Stimulated activated CD8-positive, alpha-beta memory T cell treated with anti-CD3 and anti-CD28 coated beads, Interleukin-15, amount 100 ng/mL, for 4 hours (primary cell): ENCODE results near the gene SNCB.

ENCODE experiments used
- DNase-seq, 2 donors: peaks; one replicate each; pipeline ENCODE4 v3.0.0-alpha.2; 2020; ENCODE audit warnings: low read depth in 2 of 2

SNCB gene

DNA sequence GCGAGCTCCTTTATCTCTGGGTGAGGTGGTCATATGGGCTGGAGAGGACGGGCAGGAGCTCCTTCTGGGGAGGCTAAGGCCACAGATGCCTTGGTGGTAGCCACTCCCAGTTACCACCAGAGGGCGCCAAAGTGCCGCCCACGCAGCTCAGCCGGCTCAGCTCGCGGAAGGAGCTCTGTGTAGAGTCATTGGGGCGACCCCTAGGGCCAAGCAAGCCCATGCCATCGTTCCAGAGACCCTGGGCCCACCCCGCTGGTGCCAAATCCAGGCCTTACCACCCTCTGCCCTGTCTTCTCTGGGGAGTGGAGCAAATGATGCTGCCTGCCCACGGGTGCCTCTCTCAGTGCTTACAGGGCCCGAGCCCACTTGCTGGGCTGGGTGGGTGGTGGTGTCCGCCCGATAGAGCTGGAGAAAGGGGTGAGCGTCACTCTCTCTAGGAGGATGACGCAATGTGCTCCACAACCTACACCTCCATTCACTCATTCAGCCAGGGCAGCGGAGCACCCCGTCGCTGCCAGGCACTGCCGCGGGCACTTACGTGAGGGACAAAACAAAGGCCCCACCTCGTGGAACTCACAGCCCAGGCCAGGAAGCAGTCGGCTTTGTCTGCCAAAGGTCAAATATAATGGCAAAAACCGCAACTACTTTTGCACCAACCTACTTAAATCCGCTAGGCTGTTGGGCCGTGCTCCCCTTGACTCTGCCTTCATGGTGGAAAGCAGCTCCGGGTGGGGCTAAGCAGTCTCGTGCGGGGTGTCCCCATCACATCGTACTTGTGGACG lies 30.7 kb upstream of the SNCB start:
- DNase-seq, result peak; percentile 51 to 54

DNA sequence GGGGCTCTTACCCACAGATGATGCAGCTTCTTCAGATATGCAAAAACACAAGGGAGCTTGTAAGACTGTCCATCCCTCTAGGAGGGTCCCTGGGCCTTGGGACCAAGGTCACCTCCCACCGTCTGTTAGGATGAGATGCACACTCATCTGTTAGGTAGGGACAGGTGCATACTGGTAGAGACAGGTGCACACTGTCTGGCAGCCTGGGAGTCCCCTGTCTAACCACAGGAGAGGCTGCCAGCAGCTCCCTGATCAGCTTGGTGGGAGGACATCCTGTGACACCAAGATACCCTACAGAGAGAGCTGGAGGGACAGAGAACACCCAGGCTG lies 30.2 kb upstream of the SNCB start:
- DNase-seq, result no peak

DNA sequence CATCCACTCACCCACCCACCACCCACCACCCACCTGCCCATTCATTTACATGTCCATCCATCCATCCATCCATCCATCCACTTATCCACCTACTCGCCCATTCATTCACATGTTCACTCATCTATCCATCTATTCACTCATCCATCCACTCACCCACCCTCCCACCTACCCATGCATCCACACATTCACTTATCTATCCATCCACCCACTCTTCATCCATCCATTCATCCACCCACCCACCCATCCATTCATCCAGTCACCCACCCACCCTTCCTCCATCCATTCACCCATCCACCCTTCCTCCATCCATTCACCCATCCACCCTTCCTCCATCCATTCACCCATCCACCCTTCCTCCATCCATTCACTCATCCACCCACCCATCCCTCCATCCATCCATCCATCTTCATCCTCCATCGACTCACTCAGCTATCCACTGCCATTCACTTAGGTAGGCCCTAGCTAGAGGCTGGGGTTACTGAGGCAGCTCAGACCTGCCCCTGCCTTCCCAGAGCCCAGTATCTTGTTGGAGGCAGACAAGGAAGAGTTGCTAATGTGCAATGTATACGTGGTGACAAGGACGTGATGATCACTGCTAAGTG lies 29.6 kb upstream of the SNCB start:
- no peak for DNase-seq

DNA sequence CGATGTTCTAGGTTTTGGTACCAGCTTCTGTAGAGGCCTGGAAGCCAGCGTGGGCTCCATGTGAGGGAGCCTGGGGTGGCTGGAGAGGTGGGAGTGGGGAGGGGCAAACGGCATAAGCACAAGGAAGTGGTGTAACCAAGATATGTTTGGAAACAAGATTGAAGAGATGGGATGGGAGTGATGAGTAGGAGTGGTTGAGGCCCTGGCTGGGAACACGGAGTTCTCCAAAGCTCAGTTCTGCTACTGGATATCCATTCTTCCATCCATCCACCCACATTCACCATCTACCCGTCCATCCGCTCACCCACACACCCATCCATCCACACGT lies 29.1 kb upstream of the SNCB start:
- no peak for DNase-seq

DNA sequence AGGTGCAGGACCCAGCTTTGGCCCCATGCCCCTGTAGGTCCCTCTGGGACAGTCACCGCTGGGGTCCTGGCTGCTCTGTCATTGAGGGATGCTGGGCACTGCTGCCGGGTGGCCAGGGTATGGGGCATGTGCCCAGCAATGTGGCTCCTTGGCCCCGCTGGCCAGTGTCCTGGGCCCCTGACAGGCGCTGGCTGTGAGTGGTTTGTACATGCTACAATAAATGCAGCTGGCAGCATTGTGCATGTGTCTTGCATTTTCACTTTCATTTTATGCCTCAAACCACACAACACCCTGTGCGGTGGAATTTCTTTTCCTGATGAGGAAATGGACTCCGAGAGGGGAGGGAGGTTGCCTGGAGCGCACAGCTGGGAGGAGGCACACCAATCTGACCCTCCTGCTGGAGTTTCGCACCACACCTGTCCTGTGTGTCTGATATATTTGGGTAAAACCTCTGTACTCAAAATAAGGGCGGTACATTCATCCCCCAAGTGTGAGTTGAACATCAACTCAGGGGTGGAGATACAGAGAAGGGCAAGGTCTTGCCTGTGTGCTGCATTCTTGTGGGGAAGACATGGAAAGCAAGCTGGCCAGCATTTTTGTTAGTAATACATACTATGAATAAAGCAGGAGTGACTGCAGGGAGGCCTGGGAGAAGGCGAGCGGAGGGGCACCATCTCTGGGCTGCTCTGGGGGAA lies 28.6 kb upstream of the SNCB start:
- no peak for DNase-seq

DNA sequence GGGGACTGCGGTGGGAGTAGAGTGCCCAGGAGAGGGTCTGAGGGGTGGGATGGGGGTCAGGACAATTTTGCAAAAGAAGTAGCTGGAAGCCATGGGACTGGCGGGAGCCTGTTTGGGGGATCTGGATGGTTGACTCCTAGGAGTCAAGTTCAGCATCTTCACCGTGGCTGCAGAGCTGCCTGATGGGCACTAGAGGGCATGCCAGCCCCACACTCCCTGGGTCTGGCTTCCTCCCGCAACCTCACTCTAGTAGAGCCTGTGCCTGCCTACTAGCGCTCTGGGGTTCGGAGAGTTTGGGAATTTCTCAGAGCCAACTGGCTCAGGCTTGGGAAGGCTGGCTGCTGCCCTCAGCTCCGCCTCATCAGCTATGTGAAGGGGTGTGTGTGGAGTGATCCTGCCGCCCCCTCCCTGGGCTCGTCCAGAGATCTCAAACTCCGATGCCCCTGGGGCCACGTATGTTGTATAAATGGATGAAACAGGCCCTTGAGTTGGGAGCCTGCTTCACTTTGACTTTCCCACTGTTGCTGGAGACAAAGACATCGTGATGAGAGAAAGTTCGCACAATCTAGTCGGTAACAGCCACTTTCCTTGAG lies 27.8 kb upstream of the SNCB start:
- peak in 1 of 2 donors; percentile 27 for DNase-seq

DNA sequence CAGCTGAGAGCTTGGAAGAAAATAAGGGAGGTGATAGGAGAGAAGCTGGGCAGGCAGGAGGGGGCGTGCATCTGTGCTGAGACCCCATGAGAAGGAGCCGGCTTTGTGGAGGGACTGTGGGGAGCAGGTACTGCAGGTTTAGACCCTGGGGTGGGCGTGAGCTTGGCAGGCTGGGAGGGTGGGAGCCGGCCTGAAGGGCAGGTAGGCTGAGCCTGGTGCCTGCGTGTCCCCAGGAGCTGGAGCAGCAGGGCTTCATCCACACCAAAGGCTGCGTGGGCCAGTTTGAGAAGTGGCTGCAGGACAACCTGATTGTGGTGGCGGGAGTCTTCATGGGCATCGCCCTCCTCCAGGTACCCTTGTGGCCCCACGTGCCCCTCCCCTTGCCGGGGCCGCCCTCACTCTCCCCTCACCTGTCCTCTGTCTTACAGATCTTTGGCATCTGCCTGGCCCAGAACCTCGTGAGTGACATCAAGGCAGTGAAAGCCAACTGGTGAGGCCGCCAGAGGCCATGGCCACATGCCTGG lies 26.2 kb upstream of the SNCB start:
- no peak for DNase-seq

DNA sequence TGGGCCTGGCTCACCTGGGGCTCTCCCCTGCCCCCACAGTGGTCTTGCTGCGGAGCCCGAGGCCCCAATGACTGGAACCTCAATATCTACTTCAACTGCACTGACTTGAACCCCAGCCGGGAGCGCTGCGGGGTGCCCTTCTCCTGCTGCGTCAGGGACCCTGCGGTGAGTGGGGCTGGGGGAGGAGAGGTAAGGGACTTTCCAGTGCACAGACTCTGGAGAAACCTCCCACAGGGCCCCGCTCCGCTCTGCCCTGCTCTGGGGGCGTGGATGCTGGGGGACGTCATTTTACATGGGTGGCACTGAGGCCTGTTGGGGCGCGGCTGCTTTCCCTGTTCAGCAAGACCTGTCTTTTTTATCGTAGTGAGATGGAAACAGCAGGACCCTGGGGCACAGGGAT lies 24.5 kb upstream of the SNCB start:
- peak in 1 of 2 donors; percentile 19 for DNase-seq

DNA sequence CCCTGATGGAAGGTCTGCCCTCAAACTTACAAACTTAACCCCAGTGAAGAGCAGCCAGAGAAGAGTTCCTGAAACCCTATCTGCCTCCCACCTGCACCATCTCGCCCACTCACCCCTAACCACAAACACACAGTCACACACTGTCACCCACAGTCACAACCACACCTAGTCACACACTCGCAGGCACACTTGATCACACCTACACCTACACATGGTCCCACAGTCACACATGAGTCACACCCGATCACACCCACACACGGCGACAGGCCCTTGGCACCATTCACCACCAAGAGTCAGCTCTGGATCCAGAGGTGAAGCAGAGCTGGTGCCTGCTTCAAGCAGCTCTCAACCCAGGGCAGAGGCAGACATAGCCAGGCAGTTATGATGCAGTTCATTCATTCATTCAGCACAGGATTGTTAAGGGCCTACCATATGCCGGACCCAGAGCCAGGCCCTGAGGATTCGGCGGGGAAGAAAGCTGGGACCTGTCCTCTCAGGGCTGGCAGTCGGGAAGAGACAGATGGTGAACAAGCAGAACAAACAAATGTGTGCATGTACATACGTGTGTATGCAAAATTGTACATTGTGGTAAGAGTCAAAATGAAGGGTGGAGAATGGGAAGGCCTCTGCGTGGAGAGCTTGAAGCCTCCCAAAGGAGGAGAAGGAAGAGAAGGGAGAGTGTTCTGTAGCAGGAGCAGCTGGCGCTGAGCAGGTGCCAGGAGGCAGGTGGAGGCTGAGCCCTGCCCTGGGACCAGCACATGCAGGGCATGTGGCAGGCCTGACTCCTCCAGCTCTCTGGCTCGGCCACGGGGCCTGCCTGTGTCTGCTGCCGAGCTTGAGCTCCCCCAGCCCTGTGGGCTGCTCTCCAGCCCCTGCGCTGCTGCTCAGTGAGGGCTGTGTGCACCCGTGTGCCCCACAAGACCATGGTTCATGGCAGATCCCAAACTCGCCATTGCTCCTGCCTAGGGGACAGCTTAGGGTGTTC lies 23.4 kb upstream of the SNCB start:
- DNase-seq, result peak; percentile 79 to 90

DNA sequence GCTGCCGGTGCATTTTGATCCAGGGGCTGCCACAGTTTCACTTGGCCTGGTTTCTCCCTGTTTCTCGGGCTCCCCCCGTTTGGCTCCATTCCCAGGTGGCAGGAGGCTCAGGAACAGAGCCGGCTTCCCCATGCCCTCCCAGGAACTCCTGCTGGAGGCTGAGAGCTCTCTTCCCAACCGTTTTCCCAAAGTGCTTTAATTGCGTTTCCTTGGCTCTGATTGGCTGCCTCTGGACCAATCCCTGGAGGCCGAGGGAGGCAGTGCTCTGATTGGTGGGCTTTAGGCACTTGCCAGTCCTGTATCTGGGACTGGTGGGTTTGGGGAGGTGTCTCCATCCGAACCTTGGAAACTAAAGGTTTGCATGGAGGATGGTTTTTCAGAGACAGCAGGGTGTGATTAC lies 21.8 kb upstream of the SNCB start:
- DNase-seq, result no peak

DNA sequence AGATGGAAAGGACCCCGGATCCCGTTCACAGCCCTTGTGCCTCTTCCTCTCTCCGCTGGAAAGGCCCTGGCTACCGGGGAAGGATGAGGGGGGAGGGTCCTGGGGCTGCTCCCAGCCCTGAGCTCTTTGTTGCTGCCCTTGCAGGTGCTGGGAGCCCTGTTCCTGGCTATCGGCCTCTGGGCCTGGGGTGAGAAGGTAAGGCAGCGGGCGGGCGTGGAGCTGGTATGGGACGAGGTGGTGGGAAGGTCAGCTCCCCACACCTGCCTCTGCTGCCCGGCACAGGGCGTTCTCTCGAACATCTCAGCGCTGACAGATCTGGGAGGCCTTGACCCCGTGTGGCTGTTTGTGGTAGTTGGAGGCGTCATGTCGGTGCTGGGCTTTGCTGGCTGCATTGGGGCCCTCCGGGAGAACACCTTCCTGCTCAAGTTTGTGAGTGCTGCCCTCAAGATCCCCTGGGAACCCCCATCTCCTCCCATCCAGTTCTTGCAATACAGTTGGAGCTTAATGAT lies 21.2 kb upstream of the SNCB start:
- DNase-seq, result no peak

DNA sequence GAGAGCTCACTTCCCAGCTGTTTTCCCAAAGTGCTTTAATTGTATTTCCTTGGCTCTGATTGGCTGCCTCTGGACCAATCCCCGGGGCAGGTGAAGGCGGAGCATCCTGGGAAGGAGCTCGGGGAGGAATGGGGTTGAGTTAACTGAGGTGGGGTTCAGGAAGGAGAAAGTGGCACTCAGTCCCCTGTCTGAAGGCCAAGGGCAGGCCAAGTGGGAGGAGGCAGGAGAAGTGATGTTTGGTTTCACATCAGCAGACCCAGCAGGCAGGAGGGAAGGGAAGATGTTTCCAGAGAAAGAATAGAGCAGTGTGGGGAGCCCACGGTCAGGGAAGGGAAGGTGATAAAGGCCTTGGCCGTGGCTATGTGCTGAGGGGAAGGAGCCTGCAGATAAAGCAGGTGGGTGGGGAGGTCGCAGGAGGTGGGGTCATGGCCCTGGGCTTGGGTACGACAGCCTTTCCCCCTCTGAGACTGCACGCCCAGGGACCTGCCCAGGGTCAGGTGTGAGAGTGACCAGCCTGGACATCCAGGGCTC lies 20.1 kb upstream of the SNCB start:
- DNase-seq, result no peak

DNA sequence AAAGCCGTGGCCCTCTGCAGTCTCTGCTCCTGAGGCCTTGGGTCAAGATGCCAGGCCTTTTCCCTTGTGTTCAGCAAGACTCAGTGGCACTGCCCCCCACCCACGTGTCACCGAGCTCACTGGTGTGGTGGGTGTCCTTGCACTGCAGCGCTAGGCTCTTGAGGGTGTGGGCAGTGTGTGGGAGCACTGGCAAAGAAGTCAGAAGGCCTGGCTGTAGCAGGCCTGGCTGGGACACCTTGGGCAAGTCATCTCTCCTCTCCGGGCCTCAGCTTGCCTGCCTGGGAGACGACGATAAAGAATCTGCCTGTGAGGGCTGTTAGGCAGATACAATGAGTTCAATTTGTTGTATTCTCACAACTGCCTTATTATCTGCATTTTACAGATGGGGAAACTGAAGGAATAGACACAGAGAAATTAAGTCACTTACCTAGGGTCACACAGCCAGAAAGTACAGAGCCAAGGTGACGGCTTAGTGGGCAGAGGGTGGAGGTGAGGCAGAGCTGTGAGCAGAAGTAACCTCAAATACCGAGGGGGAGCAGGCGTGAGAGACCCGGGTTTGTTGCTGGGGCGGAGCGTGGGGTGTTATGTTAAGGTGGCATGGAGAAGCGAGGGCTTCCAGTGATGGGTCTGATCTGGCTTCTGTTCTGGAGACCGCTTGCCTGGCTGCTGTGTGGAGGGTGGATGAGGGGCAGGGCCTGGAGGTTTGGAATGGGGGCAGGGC lies 18.3 kb upstream of the SNCB start:
- DNase-seq, result peak in 1 of 2 donors; percentile 23

DNA sequence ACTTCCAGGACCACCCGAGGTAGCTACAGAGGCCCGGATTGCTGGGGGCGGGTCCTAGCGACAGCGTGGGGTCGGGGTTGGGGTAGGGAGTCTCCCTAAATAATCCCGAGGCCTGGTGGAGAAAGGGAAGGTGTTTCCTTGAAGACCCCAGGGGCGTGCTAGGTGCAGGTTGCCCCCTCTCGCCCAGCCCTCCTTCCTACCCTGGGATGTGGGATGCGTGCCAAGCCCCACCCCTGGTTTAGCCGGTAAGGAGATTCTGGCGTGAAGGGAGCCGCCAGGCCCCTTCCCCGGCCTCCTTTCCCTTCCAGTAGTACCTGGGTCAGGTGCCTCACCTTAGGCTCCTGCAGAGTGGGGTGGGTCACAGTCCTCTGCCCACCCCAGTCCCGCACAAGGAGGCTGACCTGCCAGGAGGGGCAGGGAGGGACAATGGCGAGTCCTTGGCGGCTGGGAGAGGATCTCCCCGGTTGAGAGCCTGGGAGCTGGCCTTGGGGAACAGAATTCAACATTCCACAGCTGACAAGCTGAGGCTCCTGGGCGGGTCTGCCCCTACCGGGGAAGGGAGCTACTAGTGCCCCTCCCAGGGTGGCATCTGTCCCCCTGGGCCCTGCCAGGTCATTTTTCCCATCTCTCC lies 17.6 kb upstream of the SNCB start:
- DNase-seq, result no peak

DNA sequence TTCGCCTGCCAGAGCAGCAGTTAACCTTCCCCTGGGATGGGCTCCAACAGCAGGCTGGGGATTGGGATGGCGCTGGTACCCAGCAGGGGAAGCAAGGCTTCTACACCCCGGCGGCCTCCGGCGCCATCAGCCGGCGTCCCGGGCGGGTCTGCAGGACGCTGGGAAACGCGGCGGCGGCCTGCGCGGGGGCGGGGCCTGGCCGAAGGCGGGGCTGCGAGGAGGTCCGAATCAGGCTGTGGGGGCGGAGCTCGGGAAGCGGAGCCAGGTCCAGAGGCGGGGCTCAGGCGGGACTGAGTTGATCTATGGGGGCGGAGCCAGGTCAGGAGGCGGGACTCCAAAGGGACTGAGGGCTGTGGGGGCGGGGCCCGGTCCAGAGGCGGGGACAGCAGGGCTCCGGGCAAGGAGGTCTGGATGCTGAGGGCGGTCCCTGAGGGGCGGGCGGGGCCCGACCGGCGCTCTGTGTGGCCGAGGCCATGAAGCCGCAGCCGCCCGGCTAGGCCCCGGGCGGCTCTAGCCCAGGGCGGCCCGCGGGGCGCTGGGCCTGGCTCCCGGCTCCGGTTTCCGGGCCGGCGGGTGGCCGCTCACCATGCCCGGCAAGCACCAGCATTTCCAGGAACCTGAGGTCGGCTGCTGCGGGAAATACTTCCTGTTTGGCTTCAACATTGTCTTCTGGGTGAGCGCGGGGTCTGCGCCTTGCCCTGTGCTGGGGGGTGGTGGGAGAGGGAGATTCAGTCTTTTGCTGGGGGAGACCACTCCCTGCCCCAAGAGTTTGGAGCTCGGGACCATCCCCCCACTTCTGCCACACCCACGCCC lies 16.9 kb upstream of the SNCB start, which contains the start of gene TSPAN17:
TSPAN17 (plus strand) TSS at position 455 of the 813 bp plus-strand sequence; CDS start at position 587, 132 bp downstream.
- peak; percentile 91 for DNase-seq

DNA sequence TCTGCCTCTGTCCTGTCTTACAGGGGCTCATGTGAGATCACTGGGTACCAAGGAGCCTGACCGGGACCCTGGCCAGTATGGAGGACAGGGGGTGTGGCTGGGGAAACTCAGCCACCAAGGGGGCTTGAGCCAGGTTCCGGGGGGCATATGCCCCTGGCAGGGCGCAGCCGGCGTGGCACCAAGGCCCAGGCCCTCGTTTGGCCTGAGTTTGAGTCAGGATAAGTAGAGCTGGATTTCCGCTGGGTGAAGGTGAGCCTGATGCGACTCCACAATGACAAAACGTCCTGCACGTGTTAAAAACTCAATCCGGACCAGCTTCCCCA lies 16.3 kb upstream of the SNCB start:
- DNase-seq, result no peak

DNA sequence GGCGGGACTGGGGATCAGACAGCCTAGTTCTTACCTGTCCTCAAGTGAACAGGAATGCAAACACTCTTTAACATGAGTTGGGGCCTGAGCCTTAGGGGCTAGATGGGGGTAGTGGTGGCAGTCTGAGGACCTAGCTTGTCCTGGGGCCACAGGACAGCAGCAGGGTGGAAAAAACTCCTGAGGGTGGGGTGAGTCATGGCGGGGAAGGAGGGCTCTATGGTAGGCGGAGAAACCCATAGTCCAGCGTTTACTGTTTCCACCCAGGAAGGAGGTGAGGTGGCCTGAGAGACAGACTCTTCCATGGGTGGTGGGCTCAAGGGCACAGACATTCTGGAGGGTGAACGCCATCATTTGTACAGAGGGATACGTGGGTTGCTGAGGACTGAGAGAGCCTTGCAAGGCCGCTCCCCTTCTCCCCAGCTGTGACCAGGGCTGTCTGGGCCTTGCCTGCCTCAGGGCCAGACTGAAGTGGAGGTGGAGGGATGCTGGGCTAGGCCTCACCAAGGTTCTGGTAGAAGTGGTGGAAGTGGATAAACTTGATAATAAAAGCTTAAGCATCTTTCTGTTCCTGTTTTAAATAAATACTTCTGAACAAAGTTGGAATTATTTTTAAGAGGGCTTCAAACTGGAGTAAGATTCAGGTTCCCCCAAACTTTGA lies 15.8 kb upstream of the SNCB start:
- no peak for DNase-seq

DNA sequence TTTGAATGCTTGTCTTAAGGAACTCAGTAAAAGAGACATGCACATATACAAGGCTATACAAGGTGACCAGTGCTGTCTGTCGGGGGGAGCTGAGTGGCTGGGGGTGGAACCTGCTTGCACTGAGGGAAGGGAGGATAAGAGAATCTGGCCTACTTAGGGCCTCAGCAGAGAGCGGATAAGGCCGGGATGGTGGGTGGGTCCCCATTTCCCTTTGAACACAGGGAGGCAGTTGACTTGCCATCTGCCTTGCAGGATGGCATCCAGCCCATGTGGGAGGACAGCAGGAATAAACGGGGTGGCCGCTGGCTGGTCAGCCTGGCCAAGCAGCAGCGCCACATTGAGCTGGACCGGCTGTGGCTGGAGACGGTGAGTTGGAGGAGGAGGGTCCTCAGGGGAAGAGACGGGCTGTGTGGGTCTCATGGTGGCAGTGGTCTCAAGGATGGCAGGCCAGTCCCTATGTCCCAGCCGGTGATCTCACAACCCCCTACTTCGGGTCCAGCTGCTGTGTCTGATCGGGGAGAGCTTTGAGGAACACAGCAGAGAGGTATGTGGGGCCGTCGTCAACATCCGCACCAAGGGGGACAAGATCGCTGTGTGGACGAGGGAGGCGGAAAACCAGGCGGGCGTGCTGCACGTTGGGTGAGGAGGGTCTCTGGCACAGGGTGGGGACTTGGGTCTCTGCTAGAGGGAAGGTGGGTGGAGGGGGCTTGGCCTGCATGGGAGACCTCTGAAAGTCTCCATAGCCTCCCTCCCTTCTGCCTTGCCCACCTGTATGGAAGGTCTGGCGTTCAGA lies 14.7 kb upstream of the SNCB start:
- no peak for DNase-seq
